ENCODE results near the gene ZNF646.

DNA sequence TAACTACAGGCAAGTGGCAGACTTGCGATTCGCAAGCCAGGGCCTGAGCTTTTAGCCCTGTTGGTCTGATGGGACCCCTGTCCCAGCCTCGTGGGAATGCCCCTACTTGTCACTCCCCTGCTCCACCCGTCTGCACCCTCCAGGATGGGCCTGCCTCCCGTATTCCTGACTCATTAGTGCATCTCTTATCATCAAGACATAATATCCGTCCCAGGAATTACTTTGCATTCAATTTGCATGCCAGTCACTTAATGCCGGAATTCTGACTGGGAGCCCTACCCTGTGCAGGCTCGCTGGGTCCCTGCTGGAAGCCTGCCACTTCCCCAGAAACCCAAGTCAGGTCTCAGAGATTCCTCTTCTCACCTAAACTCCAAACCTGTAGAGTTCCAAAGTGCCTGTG lies 11.2 kb downstream of the ZNF646 start:
- TF ChIP-seq POLR2A (IDR thresholded peaks at IDR 0.05) (no peak), CTCF (IDR thresholded peaks at IDR 0.05) (no peak)
